ENCODE measurements around the gene P2RY8.

P2RY8 gene

GRCh38 chrX:1433646-1434357 lies 103.2 kb downstream of the P2RY8 start (continued):
- no peak for TF ChIP-seq ZNF518A (tag by site-specific recombination; conservative IDR thresholded peaks at IDR 0.05; ENCODE audit: low read depth)
- no peak for TF ChIP-seq ZEB2 (tag by site-specific recombination; IDR thresholded peaks at IDR 0.05)
- no peak for TF ChIP-seq ZNF610 (tag by site-specific recombination; IDR thresholded peaks at IDR 0.05; ENCODE audit: borderline replicate concordance)

- Histone ChIP-seq H3K9me3 (ENCODE audit: control insufficient read depth, insufficient read depth, low read depth, low read length) (no peaks in the 10 kb centered on the region), H3K27ac (ENCODE audit: extremely low read depth, low read depth, low read length) (no peak overlapping the region), H3K4me3 (ENCODE audit: low read depth, low read length) (no peak overlapping the region), H3K4me1 (ENCODE audit: control insufficient read depth, insufficient read depth, low read length) (no peaks in the 10 kb centered on the region), H3K36me3 (ENCODE audit: control insufficient read depth in 2 of 2, insufficient read depth in 1 of 2, low read length in 2 of 2) (peaks cover 0 to 29% of the 10 kb centered on the region in 2 experiments; a peak in 2 of 3 replicates)
- TF ChIP-seq ZNF140 (tag by site-specific recombination; IDR thresholded peaks at IDR 0.05) = no peak
- peak; percentile 65; the same call in 1 of the 2 replicates for TF ChIP-seq ZNF121 (tag by site-specific recombination; IDR thresholded peaks at IDR 0.05)
- ChIA-PET POLR2A (no interaction called here), CTCF (no interaction called here)
These were observed 106.5 kb downstream of the P2RY8 start for GRCh38 chrX:1430451-1430850.

GRCh38 chrX:1427756-1428155 lies 109.2 kb downstream of the P2RY8 start:
- CTCF ChIA-PET = no interaction called here
- H3K36me3 ChIP-seq (ENCODE audit: control insufficient read depth in 2 of 2, insufficient read depth in 1 of 2, low read length in 2 of 2) = peaks cover 0 to 23% of the 10 kb centered on the region in 2 experiments; a peak in 2 of 3 replicates

More at GRCh38 chrX:1427756-1428155, 109.2 kb downstream of the P2RY8 start:
- POLR2A ChIA-PET = no interaction called here
- Histone ChIP-seq H3K9me3 (ENCODE audit: control insufficient read depth, insufficient read depth, low read depth, low read length) (no peaks in the 10 kb centered on the region), H3K4me1 (ENCODE audit: control insufficient read depth, insufficient read depth, low read length) (no peaks in the 10 kb centered on the region), H3K27ac (ENCODE audit: extremely low read depth, low read depth, low read length) (no peak overlapping the region), H3K4me3 (ENCODE audit: low read depth, low read length) (no peak overlapping the region)
- no peak for TF ChIP-seq ZNF571 (tag by site-specific recombination; IDR thresholded peaks at IDR 0.05)
- TF ChIP-seq ZNF488 (tag by site-specific recombination; IDR thresholded peaks at IDR 0.05) = no peak
- no peak for TF ChIP-seq ZSCAN5A (tag by site-specific recombination; IDR thresholded peaks at IDR 0.05)
- no peak for TF ChIP-seq ZNF624 (tag by site-specific recombination; IDR thresholded peaks at IDR 0.05)
- TF ChIP-seq ZNF843 (tag by site-specific recombination; IDR thresholded peaks at IDR 0.05) = no peak
- no peak for TF ChIP-seq ZNF391 (tag by site-specific recombination; IDR thresholded peaks at IDR 0.05; ENCODE audit: borderline replicate concordance, low read depth)
- no peak for TF ChIP-seq ZNF621 (tag by site-specific recombination; IDR thresholded peaks at IDR 0.05)
- TF ChIP-seq GLI2 (tag by site-specific recombination; IDR thresholded peaks at IDR 0.05; ENCODE audit: borderline replicate concordance, low read depth) = no peak
- no peak for TF ChIP-seq ZBTB26 (tag by site-specific recombination; optimal IDR thresholded peaks at IDR 0.05)
- TF ChIP-seq ZNF654 (tag by site-specific recombination; IDR thresholded peaks at IDR 0.05; ENCODE audit: low read depth) = no peak
- TF ChIP-seq ZBTB11 (tag by site-specific recombination; conservative IDR thresholded peaks at IDR 0.05; ENCODE audit: low read depth) = no peak

All from HEK293 (cell line).